Superior temporal gyrus (tissue), 1 donor: ENCODE results near the gene GSTT2B.
"Not testable (repeated sequence)": the region's sequence is repeated elsewhere in the genome, so short reads cannot be mapped to it uniquely, and the experiment has no call there.

ENCODE experiments used
- DNase-seq: peaks from one replicate; pipeline ENCODE4 v3.0.0-alpha.2; 2016; ENCODE audit errors: extremely low spot score

GSTT2B gene

DNA sequence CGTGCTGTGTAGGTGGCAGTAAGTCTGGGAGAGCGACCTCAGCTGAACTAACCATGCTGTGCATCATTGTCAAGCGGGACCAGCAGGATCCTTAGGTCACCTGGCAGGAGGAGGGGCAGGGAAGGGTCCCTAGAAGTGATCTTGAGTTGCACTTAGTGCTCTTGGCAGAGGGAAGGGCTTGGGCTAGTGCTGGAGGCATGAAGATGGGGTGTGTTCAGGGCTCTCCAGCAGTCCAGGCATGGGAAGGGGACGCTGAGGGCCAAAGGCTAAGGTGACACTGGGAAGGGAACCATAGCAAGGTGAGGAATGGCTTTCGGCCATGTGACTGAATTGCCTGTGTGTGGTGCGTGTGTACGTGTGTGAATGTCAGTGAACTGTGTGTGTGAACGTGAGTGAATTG is 25.1 kb upstream of the GSTT2B start:
- DNase-seq = not testable (repeated sequence)

DNA sequence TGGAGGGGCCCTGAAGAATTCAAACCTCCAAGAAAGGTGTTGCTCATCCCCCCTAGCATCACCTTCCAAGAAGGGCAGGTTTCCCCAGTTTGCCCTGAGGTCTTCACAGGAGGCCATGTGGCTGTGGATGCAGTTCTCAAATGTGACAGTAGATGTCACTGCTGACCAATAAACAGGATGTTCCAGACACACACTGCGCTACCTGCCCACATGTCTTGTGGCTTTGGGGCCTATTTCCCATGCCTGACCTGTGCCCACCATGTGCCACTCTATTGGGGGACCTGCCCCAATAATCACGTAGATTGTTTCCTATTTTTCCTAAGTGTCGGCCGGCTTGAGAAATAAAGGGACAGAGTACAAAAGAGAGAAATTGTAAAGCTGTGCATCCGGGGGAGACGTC is 23.4 kb upstream of the GSTT2B start:
- no peak for DNase-seq

DNA sequence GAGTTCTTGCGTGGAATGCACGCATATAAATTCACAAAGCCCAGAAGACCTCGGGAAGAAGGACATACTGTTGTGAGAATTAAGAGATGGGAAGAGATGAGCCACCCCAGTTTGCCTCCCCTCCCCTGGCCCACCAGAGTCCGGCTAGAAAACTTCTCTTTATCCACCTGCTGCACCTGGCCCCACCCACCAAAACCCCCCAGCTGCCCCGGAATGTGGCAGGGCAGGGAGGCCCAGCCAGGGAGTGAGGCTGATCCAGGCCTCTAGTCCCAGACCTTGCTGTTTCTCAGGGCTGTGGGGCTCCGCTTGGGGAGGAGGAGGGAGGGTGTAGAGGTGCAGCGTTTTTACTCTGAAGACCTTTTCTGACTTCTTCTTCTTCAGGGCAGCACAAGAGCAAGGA is 19.6 kb upstream of the GSTT2B start:
- not testable (repeated sequence) for DNase-seq

DNA sequence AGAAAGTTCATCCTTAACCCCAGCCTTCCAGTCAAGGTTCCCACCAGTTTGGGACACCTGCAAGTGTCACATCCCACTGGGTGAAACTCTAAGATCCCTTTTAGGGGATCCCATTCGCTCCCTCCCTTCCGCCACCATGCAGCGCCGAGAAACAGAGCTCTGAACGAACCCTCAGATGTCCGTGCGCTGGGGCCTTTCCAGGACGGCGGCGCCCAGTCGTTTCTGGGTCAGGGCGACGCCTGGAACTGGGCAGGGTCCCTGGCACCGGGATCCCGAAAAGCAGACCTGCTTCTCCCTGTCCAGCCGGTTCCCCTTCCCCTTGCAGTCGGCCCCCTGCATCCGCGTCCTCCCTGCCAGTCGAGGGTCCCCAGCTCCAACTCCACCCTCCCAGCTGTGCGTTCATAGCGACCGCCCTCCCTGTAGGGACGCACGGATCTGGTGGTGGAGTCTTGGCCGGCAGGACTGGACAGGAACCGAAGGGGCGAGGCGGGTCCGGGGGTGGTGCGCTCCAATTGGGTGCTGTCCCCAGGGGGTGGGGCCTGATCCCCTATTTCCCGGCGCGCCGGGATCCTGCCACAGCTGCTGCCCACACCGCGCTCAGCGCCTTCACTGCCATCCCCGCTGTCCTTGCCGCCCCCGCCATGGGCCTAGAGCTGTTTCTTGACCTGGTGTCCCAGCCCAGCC is 18.7 kb upstream of the GSTT2B start, which contains the start of gene GSTT2:
GSTT2 (plus strand) TSS at position 578 of the 684 bp plus-strand sequence.
- DNase-seq = not testable (repeated sequence)

DNA sequence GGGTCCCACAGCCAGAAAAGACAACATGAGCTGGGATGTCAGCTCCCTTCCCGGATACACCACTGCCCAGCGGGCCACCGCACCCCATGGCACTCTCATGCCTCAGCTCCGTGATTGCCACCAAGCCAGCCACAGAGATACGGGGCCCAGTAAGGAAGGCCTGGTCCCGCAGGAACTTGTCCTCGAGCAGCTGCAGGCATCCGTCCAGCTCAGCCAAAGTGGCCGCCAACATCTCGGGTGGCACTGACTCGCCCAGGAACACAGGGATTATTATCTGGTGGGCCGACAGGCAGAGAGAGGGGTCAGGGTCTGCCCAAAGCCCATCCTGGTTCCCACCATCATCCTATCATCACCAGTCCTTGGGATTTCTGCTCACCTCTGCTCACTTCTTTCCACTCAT is 16.3 kb upstream of the GSTT2B start:
- not testable (repeated sequence) for DNase-seq

DNA sequence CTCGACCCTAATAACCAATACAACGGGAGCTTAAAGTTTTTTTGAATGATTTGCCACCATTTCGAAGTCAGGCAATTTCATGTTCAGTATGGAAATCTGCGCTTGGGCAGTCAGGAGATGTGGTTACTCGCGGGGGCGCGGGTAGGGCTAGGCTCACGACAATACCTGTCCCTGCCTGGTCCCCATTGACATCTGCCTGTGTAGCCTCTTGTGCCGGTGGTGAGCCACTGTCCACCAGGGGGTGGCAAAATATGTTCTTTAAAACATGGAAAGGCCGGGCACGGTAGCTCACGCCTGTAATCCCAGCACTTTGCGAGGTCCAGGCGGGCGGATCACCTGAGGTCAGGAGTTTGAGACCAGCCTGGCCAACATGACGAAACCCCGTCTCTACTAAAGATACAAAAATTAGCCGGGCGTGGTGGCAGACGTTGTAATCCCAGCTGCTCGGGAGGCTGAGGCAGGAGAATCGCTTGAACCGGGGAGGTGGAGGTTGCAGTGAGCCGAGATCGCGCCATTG is 13.9 kb upstream of the GSTT2B start:
- DNase-seq = not testable (repeated sequence)

DNA sequence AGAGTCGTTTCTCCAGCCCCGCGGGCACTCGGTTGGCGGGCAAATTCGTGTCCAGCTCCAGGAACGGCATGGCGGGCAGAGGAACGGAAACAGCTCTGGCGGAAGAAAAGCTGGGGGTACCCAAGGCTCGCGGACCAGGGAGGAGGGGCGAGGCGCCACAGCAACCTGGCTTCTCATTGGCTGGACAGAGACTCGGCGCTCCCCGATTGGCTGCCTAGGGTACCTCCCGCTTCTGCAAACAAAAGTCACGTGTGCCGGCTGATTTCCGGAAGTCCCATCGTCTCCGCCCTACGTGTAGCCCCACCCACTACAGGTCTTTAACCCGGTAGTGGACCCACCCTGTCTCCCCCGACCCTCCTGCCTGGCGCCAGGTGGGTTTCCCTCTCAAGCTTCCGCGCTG is 13.3 kb upstream of the GSTT2B start, which contains the start of gene DDT:
DDT (minus strand) TSS at position 97 of the 400 bp plus-strand sequence; CDS start at position 70, 27 bp downstream.
- not testable (repeated sequence) for DNase-seq

DNA sequence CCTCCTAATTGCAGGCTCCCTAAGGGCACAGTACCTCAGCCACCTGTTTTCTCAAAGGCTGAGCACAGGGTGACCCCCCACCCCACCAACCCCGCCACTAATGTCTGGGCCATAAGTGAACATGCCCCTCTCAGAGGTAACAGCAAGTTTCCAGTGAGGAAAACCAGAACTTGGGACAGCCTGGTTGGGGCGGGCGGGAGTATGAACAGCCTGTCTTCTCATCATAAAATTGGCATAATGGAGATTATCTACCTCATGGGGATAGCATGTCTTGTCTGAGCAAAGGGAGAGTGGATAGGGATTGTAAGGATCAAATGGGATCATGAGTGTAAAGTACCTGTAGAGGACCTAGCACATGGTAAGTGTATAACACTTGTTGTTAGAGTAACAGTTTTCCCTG is 10.9 kb upstream of the GSTT2B start:
- DNase-seq = not testable (repeated sequence)

DNA sequence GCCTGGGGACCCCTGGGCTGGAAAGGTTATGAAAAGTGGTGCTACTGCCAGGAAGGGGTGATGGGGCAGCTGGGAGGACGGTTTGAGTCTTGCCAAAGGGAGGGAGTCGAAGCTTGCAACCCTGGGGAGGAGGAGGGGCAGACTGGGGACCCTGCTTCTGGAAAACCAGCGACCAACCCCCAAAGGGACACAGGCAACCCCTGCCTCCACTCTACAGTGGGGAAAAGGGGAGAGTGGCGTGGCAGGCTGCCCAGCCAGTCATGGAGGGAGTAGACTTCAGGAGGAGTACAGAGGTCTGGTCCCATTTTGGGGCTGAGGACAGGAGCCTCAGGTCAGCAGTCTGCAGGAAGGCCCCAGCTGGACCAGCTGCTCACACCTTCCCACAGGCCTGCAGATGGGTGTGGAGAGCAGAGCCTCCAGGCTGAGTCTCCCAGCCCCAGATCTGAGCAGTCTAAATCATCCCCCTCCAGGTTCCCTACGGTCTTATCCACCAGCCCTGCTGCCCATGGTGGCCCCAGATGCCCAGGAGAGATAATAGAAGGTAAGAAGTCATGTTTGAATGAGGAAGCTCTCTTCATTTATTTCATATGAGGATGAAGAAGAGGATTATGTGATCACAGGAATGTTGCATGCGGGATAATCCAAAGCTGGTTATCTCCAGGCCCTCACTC is 10.0 kb upstream of the GSTT2B start:
- no peak for DNase-seq

DNA sequence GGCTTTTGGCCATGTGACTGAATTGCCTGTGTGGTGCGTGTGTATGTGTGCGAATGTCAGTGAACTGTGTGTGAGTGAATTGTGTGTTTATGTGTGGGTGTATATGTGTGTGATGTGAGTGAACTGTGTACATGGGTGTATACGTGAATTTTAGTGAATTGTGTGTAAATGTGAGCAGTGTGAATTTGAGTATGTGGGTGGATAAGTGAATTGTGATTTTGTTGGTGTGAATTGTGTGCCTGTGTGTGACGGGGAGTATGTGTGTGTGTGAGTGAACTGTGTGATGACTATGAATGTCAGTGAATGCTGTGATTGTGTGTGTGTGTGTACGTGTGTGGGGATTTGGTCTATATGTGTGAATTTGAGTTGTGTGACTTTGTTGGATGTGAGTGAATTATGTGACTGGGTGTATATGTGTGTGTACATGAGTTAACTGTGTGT is 9.2 kb upstream of the GSTT2B start:
- DNase-seq = no peak

DNA sequence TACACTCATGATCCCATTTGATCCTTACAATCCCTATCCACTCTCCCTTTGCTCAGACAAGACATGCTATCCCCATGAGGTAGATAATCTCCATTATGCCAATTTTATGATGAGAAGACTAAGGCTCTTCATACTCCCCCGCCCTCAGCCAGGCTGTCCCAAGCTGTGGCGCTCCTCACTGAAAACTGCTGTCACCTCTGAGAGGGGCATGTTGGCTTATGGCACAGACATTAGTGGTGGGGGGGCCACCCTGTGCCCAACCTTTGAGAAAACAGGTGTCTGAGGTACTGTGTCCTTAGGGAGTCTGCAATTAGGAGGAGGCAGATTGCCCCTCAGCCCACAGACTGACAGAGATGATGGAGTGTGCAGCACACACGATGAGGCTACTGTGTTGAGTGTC is 8.1 kb upstream of the GSTT2B start:
- no peak for DNase-seq

DNA sequence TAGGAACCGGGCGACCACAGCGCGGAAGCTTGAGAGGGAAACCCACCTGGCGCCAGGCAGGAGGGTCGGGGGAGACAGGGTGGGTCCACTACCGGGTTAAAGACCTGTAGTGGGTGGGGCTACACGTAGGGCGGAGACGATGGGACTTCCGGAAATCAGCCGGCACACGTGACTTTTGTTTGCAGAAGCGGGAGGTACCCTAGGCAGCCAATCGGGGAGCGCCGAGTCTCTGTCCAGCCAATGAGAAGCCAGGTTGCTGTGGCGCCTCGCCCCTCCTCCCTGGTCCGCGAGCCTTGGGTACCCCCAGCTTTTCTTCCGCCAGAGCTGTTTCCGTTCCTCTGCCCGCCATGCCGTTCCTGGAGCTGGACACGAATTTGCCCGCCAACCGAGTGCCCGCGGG is 5.6 kb upstream of the GSTT2B start, which contains the start of gene DDTL:
DDTL (plus strand) TSS at position 321 of the 400 bp plus-strand sequence; CDS start at position 348, 27 bp downstream.
- DNase-seq = not testable (repeated sequence)

DNA sequence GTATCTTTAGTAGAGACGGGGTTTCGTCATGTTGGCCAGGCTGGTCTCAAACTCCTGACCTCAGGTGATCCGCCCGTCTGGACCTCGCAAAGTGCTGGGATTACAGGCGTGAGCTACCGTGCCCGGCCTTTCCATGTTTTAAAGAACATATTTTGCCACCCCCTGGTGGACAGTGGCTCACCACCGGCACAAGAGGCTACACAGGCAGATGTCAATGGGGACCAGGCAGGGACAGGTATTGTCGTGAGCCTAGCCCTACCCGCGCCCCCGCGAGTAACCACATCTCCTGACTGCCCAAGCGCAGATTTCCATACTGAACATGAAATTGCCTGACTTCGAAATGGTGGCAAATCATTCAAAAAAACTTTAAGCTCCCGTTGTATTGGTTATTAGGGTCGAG is 5.1 kb upstream of the GSTT2B start:
- DNase-seq = not testable (repeated sequence)

DNA sequence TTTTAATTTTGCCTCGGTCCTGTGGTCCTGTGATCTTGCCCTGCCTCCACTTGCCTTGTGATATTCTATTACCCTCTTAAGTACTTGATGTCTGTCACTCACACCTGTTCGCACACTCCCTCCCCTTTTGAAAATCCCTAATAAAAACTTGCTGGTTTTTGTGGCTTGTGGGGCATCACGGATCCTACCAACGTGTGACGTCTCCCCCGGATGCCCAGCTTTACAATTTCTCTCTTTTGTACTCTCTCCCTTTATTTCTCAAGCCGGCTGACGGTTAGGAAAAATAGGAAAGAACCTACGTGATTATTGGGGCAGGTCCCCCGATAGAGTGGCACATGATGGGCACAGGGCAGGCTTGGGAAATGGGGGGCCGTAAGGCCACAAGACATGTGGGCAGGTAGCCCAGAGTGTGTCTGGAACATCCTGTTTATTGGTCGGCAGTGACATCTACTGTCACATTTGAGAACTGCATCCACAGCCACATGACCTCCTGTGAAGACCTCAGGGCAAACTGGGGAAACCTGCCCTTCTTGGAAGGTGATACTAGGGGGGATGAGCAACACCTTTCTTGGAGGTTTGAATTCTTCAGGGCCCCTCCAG is 4.6 kb downstream of the GSTT2B start:
- peak; percentile 96 for DNase-seq

DNA sequence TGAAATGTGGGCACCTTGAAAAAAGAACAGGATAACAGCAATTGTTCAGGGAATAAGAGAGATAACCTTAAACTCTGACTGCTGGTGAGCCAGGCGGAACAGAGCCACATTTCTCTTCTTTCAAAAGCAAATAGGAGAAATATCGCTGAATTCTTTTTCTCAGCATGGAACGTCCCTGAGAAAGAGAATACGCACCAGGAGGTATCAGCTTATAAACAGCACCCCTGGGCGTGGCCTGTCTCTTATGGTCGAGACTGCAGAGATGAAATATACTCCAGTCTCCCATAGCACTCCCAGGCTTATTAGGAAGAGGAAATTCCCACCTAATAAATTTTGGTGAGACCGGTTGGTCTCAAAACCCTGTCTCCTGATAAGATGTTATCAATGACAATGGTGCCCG is 5.1 kb downstream of the GSTT2B start:
- DNase-seq = not testable (repeated sequence)

DNA sequence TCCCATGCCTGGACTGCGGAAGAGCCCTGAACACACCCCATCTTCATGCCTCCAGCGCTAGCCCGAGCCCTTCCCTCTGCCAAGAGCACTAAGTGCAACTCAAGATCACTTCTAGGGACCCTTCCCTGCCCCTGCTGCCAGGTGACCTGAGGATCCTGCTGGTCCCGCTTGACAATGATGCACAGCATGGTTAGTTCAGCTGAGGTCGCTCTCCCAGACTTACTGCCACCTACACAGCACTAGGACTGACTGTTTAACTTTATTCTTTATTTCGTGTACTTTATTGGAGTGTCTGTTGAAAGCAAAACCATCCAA is 6.0 kb downstream of the GSTT2B start:
- DNase-seq = not testable (repeated sequence)

DNA sequence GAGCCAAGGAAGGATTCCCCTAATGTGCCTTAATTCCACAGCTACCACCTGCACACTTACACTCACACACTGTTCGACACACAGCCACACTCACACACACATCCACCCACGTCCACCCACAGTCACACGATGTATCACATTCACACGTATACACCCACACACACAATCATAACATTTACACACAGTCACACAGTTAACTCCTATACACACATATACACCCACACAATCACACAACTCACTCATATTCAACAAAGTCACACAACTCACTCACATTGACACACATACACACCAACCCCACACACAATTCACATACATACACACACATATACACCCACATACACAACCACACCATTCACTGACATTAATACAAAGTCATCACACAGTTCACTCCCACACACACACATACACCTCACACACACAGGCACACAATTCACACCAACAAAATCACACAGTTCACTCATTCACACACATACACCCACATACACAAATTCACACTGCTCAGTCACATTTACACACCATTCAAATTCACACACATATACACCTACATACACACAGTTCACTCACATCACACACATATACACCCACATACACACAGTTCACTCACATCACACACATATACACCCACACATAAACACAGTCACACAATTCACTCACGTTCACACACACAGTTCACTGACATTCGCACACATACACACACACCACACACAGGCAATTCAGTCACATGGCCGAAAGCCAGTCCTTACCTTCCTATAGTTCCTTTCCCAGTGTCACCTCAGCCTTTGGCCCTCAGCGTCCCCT is 6.6 kb downstream of the GSTT2B start:
- not testable (repeated sequence) for DNase-seq

DNA sequence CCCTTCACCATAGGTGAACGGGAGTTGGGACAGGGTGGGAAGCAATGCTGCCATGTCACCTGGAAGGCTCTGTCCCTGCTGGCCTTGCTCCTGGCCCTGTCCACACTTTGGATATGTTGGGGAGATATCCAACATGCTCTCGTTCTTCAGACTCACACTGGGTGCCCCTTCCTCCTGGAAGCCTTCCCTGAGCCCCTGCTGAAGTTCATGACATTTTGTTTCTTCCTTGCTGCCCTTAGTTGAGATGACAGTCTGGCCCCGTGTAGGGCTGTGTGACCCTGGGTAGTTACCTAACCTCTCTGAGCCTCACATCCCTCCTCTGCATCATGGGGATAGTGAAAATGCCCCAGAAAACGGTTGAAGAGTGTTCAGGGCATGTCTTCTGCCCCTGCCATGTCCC is 7.5 kb downstream of the GSTT2B start:
- DNase-seq = not testable (repeated sequence)

DNA sequence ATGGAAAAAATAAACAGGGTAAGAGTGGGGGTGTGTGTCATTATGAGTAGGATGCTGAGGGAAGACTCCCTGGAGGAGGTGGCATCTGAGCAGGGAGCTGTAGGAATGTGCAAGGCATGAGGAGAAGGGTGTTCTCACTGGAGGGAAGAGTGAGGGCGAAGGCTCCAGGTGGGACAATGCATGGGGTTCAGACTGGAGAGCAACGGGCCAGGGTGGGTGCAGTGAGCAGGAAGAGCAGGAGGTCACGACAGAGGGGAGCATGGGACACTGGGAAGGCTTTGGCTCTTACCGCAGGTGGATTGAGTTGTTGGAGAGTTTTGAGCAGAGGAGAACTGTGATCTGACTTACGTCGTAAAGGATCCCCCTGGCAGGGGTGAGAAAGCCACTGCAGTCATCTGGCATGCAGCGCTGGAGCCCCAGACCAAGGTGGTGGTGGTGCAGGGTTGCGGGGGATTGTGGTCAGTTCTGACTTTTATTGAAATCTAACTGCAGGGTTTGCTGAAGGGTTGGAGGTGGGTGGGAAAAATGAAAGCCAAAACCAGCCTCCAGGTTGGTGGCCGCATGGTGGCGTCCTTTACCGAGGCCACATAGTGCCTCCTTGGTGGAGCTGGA is 8.1 kb downstream of the GSTT2B start:
- not testable (repeated sequence) for DNase-seq

DNA sequence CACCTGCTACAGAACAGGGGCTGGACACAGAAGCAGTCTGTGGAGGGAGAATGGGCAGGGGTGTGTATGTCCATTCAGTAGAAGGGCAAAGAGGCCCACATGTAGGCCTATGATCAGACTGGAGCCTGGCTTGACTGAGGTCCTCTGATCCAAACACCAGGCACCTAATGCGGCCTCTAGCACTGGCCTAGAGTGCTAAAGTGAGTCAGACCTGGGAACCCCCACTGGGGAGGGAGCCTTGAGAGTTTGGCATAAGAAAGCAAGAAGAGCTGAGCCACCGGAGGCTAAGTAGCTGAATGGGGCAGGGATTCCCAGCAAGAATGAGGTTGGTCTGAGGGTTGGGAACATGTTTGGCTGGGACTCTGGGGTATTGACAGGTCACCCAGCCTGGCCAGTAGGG is 9.6 kb downstream of the GSTT2B start:
- not testable (repeated sequence) for DNase-seq

DNA sequence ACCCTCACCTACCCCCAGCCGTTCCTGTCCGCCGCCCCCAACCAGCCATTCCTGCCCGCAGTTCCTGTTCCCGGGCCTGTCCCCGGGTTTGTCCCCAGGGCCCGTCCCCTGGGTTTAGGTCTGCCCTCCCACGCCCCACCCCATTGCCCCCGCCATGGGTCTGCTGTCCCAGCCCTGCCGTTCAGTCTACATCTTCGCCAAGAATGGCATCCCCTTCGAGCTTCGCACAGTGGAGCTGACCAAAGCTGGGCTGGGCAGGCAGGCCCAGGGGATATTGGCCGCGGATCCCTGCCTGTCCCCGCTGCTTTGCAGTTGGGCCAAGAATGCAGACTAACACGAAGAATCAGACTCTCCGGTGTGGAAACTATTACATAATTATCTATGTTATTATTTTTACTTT is 11.2 kb downstream of the GSTT2B start:
- not testable (repeated sequence) for DNase-seq
